DMS 273 (cell line): ENCODE measurements around the gene ERCC6L2.
A peak's percentile ranks its signal among the peaks of the same experiment; 100 is the strongest.

Experiments used
- DNase-seq: peaks from one replicate; lab custom pipeline; 2025; ENCODE audit not compliant: unreplicated experiment; lab: John Stamatoyannopoulos, UW

Gene ERCC6L2

GRCh38 chr9:95912773-95913172, 37.3 kb downstream of the ERCC6L2 start:
- no peak for DNase-seq

- DNase-seq: no peak
Observed at GRCh38 chr9:95920017-95920416, 44.5 kb downstream of the ERCC6L2 start.

- no peak for DNase-seq
Observed at GRCh38 chr9:95923794-95924193, 48.3 kb downstream of the ERCC6L2 start.

- DNase-seq: no peak
Observed at GRCh38 chr9:95924987-95925386, 49.5 kb downstream of the ERCC6L2 start.

DNA sequence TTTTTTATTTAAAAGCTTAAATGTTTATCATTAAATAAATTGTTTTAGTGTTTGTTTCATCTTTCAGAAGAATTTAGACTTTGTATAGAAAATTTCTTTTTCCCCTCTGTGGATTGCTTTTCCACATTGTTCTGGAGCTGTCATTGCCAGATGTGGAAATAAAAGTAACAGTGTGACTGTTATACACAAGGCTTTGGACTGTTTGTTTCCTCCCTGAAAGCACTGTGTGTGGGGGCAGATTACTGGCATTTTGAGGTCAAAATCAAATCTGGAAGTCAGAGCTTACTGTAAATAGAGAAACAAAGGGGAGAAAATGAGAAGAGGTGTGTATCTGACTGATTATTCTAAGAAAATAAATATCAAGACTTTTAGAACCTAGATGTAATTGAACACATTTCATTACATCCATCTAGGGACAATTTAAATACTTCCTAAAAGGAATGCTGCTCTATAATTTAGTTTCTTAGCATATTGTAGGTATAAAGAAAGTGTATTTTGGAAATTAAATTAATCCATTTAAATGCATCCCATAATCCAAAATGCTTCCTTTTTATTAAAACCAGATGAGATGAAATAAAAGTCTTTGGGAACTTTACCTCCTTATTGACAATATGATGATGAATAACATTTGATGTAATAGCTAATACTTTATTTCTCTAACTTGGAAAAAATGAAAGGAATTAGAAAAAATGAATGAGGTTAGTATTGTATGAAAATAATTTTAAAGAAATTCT, 51.9 kb downstream of the ERCC6L2 start:
- no peak for DNase-seq

DNA sequence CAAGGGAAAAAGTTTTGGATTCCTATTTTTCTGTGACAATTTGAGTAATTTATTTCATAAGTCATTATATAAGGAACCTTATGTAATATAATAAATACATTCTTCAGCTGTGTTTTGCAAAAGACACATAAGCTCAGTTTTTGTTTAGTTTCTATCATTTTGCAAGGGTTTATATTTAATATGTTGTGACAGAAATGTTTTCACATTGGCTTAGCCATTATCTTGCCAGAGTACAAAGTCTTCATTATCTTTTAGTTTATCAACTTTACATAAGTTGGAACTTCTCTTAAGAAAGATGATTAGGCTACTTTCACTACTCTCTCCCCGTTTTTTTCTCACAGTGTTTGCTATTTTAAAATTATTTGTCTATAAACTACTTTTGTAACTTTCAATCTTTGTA, 54.8 kb downstream of the ERCC6L2 start:
- DNase-seq: no peak

DNA sequence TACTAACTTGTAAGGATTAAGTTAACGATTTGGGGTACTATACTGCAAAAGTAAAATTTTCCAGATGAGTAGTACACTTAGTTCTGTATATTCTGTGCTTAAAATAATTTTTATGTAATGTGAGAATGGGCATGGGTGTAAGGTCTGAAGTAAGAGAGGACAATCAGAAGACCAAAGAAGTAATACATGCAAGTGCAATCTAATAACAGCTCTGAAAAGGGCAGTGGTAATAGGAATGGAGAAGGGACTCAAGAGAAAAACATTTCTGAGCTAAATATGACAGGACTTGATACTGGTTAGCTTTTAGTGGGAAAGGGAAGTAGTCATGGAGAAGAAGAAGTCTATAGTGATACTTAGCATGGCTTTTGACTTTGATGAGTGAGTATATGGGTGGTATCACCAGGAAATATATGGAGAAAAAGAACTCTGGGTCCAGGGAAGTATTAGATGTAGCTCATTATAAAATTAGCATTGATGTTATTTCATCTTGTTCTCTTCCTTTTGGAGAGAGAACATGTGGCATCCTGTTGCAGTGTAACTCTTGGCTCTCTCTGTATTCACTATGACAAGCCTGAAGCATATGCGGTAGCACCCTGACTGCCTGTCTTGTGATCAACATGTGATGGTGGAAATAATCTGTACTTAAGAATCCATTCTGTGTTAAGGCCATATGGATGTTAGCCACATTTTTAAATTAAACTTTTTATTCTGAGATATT, 60.5 kb downstream of the ERCC6L2 start:
- no peak for DNase-seq

GRCh38 chr9:95936579-95937075, 61.1 kb downstream of the ERCC6L2 start:
- no peak for DNase-seq

DNA sequence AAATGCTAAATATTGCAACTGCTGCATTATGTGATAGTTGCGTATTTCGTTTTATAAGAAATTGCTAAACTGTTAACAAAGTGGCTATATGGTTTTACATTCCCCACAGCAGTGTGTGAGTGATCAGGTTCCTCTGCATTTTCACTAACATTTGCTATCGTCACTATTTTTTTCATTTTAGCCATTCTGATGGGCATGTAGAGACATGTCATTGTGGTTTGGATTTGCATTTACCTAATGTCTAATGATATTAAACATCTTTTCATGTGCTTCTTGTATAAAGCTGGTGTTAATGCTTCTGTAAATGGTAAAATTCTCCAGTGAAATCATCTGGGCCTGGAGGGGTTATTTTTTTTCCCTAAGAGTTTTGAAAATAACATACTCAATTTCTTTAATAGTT, 61.6 kb downstream of the ERCC6L2 start:
- DNase-seq: peak; percentile 7

DNA sequence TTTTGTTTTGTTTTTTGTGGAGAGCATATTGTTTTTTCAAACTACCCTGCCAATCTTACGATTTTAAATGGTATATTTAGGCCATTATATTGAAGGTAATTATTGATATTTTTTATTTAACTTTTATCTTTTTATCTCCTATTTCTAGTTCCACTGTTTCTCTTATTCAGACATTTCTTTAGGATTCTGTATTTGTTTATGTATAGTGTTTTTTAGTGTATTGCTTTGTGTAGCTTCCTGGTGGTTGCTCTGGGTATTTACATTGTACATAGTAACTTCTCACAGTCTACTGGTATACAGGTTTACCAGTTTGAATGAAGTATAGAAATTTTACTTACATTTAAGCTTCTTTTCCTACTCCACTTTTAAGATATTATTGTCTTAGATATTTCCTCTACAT, 63.2 kb downstream of the ERCC6L2 start:
- no peak for DNase-seq

DNA sequence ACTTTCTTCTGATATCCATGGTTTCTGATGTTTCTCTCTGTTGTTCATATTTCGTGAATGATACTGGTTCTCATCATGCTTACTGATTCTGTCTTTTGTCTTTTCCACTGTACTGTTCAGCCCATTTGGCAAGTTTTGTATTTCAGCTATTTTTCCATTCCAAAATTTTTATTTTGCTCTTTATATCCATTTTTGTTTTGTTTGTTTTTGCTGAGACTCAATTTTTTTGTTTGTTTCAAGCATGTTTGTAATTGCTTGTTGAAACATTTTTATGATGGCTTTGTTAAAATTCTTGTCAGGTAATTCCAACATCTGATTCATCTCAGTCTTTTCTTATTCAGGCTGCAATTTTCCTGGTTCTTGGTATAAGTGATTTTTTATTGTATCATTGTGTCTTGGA, 64.0 kb downstream of the ERCC6L2 start:
- DNase-seq: no peak

DNA sequence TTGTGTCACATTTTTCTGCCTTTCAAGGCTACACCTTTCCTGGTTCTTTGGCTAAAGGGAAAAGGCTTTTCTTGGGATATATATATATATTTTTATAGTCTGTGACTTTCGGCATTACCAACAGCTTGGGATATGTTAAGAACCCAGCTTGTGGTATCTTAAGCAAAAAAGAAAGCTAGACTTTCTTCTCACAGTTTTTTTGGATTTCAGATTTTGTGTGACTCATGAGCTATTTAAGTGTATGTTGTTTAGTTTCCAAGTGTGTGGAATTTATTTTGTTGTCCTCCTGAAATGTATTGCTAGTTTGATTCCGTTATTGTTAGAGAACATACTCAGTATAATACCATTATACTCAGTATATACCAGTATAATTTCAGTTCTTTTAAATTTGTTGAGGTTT, 64.8 kb downstream of the ERCC6L2 start:
- no peak for DNase-seq

DNA sequence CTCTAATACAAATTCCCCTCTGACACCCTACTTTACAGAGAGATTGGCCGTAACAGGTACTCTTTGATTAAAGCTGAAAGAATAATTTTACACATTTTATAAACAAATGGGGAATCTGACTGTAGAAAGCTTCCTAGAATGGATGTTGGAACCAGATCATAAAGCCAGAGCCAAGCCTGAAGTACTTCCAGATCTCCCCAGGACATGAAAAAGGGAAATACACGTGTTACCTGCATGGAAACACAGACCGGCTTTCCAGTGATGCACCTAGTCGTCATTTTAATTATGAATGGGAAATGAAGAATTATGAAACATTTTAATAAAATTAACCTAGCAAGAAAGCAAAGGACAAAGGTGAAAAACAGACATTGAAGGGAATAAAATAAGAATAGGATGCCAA, 66.5 kb downstream of the ERCC6L2 start:
- no peak for DNase-seq

- DNase-seq: no peak
Observed at GRCh38 chr9:95947118-95947517, 71.6 kb downstream of the ERCC6L2 start.

- no peak for DNase-seq
Observed at GRCh38 chr9:95952471-95952870, 77.0 kb downstream of the ERCC6L2 start.

DNA sequence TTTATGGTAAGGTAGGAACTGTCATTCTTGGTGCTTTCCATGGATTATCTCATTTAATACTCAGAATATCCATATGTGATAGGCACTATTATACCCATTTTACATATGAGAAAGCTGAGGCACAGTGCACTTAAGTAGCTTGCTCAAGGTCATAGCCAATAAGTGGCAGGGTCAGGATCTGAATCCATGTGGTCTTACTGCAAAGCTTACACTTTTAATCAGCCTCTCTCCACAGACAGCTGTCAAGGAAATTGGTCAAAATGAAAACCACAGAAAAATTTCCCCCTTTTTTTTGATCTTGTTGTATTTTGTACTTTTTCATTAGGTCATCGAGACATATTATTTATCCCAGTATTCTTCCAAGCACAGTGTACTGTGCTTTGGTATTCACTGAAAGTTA, 78.5 kb downstream of the ERCC6L2 start:
- no peak for DNase-seq

GRCh38 chr9:95954940-95955339, 79.4 kb downstream of the ERCC6L2 start:
- DNase-seq: no peak

DNA sequence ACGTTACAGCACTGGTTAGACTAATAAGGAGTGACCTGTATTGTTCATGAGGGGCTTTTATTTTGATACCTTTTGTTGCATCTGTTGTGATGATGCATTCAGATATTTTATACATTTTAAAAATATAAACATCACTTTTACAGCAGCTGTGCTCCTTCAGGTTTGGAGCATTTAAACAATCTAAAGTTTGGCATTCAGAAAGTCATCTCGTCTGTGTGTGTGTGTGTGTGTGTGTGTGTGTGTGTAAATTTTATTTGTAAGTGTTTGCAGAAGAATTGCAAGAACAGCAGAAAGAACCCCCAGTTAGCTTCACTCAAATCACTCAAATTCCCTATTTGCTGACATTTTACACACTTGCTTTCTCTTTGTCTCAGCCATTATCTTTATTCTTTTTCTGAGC, 87.4 kb downstream of the ERCC6L2 start:
- no peak for DNase-seq

DNA sequence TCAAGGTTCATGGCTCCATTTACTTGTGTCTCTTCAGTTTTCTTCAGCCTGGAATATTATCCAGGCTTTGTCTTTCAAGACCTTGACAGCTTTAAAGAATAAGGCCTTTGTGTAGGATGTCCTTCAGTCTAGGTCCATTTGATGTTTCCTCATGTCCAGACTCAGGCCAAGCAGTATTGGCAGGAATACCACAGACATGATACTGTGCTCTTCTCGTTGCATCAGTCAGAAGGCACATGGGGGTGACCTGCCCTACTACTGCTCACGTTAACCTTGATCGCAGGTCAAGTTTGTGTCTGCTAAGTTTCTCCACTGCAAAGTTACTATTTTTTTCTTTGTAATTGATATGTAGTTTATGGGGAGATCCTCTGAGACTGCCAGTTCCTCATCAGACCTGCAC, 88.2 kb downstream of the ERCC6L2 start:
- no peak for DNase-seq

- DNase-seq: no peak
Observed at GRCh38 chr9:95966306-95966705, 90.8 kb downstream of the ERCC6L2 start.

DNA sequence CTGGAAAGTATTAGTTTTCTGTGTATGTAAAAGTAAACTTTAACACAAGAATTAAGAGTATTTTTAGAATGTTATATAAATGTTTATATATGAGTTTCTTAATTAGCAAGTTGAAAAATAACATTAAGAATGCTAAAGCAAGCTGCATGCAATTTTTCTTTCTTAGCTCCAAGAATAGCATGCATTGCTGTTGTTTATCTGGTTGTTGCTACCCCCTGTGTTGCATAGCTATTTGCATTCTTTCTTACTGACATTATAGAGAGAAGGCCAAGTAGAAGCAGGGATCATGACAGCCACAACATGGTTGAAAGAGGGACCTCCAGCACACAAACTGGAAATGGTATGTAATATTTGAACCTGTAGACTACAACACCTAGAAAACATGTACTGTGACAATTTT, 94.8 kb downstream of the ERCC6L2 start:
- DNase-seq: no peak

DNA sequence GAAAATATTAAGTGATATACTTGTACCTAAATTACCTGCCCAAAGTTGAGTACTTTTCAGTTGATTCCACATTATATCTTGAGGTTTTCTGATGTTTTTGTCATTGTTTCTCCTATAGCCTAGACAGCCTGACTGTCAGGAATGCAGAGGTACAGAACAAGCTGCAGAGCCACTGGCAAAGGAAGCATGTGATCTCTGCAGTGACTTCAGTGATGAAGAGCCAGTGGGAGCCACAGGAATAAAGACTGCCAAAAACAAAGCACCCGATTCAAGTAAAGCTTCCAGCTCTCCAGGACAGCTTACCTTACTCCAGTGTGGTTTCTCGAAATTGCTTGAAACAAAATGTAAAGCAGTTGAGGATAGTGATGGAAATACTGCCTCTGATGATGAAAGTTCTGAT, 96.3 kb downstream of the ERCC6L2 start:
- no peak for DNase-seq

DNA sequence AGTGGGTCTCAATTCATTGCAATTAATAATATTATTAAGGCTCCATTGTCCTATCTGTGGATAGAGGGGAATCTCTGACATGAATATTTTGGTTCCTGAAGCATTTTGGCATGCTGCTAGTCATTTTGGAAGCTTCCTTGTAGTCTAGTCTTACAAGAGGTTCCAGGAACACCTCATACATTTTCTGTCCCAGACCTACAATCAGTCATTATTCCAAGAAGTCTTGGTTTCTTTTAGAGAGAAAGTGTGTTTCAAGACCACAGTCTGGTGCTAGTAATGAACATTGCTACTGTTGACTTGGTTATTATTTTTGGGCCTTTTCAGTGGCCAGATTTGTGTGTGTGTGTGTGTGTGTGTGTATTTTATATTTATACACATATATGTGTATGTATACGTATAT, 98.9 kb downstream of the ERCC6L2 start:
- DNase-seq: no peak
